NCI-H526 (cell line): ENCODE measurements around the gene MAST4.

Experiments used
- DNase-seq, 2 experiments: peaks; one replicate each; lab custom pipeline; 2025; lab: John Stamatoyannopoulos, UW

The MAST4 gene

DNA sequence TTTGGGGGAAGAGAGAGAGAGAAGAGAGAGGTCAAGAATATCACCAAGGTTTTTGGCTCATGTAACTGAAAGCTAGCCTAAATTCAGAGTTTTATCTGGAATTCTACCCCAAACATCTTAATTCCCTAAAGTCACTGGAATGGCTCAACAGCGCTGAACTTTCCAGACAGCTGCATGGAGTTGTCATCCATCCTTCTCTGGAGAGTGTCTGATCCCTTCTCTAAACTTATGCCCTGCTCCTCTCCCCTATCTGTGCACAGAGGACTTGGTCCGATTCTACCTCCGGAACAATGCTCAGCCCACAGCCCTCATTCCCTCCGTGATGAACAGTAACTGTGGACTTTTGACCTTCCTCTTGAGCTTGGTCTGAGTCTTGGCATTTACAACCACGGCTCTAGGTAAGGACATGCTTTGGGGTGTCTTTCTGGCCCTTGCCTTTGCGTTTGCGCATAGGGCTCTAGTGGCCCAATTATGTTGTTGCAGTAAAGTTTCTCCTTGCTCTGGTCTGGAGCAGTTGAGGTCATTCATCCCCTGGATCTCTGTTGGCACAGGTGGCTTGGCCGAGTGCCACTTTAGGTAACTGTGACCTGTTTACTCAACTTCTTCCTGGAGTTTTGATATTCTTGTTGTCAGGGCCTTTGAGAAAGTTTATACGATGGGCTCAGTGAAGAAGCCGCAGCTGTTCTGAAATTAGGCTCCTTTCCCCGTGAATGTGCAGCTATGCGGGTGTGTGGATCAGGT lies 618.7 kb downstream of the MAST4 start:
- no peak for DNase-seq

DNA sequence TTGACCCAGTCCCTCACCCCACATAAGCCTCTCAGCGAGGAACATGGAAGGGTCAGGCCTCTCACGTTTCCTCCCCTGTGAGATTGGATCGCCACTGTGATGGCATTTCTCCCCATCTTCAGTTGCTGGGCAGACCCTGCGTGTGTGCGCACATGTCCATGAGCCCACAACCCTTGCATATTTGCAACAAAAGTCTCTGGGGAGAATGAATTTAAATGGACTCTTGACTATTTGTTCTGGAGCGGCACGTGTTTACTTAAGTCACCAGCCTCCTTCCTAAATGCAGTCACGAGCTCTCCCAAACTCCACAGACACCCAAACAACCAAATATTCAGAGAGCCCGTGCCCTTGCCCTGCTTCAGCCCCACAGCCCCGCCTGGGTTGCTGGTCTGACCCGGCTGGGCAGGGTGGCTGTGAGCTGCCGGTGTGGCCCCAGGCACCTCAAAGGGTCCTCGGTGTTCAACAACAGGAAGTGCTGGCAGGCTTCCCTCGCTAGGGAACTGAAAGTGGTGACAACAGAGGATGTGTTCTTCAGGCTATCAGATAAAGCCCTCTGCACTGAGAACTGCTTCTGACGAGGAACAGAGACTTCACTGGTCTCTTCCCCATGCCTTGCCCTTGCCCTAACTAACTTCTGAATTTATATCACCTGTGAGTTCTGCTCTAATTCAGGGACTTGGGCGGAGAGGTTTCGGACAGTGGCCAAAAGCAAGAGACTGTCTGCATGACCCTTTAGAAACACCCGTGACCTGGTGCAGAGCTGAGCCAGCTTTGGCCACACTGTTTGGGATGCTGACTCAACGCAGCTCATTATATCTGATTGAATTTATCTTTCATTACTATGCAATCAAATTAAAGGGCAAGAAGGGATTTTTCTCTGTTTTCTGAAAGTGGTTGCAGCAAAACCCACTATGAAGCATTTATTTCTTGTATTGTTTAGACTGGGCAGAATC lies 619.6 kb downstream of the MAST4 start:
- DNase-seq, result peak in 1 of 2 experiments; percentile 19

- DNase-seq, result no peak
Measured at GRCh38 chr5:67216564-67216963, 620.4 kb downstream of the MAST4 start.
